ENCODE data around the gene DNAJA4. TPM values are rescaled to one million over a fixed set of nuclear protein-coding genes. Genes with fewer than 3 reads are reported as not detected.

Gene DNAJA4
- total and polyA plus RNA-seq, 2 of the 13 experiments (the other 11 are each of a cell fraction or from before 2014, with no cell fraction given), result not detected

DNA sequence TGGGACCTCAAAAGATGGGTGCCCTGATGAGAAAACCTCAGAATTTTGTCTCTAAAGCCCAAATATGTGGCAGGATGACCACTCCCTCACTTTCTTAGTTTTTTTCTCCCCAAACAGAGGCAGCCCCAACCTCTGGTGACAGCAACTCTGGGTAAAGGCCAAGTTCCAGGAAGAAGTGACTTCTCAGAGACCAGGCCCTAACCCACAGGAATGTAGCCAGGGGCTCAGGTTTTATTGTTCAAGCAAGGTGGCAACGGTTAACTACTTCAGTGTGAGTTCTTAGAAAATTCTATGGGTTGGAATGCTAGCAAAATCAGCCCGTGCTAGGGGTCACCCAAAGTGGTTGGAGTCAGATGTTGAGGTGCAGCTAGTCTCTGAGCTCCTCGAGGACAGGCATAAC is 5.1 kb upstream of the DNAJA4 start:
- Histone ChIP-seq H3K27ac (ENCODE audit: extremely low read length, insufficient read depth, low read length) (no peak overlapping the region), H3K4me3 (replicated peaks in 1 of 3; ENCODE audit: insufficient read depth in 1 of 3, low read depth in 2 of 3, low read length in 3 of 3) (no peak overlapping the region), H3K79me2 (ENCODE audit: insufficient read depth, low read length) (no peaks in the 10 kb centered on the region), H3K36me3 (replicated peaks in 1 of 2; ENCODE audit: control insufficient read depth in 1 of 2, insufficient read depth in 2 of 2, low read length in 2 of 2) (no peaks in the 10 kb centered on the region), H3K9ac (ENCODE audit: insufficient read depth, low read depth, low read length) (no peak overlapping the region), H3K4me2 (ENCODE audit: low read depth, low read length) (no peak overlapping the region), H3K9me3 (ENCODE audit: low read length) (no peaks in the 10 kb centered on the region), H4K20me1 (ENCODE audit: insufficient read depth, low read length) (no peaks in the 10 kb centered on the region), H3K4me1 (ENCODE audit: insufficient read depth, low read length) (no peaks in the 10 kb centered on the region), H2AFZ (ENCODE audit: low read length) (no peak overlapping the region), H3K27me3 (ENCODE audit: control insufficient read depth in 1 of 2, insufficient read depth in 2 of 2, low read length in 2 of 2) (peaks cover 0 to 15% of the 10 kb centered on the region in 2 experiments; a peak in 1 of 5 replicates)
- CTCF ChIA-PET (ENCODE audit: low intra/inter-chr PET ratio, low total read pairs), result no interaction called here
- intact Hi-C loops (cut with micrococcal nuclease; ENCODE audit: unreplicated experiment), result no loop called here
- DNase-seq (ENCODE audit: low spot score) (no peak), FAIRE-seq (no peak), ATAC-seq (no peak)
- WGBS (ENCODE audit: low lambda C conversion rate), result 0% methylated on average over 3 of the region's 3 CpGs
- in situ Hi-C loops (cut with HindIII; ENCODE audit: extremely low pct_ligation_motif_present, low pct_unique_long_range_greater_than_20kb), result no loop called here
- no TSS peak for BruUV-seq (replicated peaks)
- POLR2A ChIA-PET, result no interaction called here
- TF ChIP-seq, protein P1, sequence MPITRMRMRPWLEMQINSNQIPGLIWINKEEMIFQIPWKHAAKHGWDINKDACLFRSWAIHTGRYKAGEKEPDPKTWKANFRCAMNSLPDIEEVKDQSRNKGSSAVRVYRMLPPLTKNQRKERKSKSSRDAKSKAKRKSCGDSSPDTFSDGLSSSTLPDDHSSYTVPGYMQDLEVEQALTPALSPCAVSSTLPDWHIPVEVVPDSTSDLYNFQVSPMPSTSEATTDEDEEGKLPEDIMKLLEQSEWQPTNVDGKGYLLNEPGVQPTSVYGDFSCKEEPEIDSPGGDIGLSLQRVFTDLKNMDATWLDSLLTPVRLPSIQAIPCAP (CRISPR knock-in tag; IDR thresholded peaks at IDR 0.05; ENCODE audit: low read depth), result no peak
- TF ChIP-seq ONECUT2 (CRISPR knock-in tag; IDR thresholded peaks at IDR 0.05), result no peak
- no peak for TF ChIP-seq SUZ12 (IDR thresholded peaks at IDR 0.05; ENCODE audit: low read depth, low read length)
- no peak for TF ChIP-seq JUN (CRISPR knock-in tag; IDR thresholded peaks at IDR 0.05)
- TF ChIP-seq RFXAP (CRISPR knock-in tag; IDR thresholded peaks at IDR 0.05; ENCODE audit: borderline replicate concordance), result no peak
- TF ChIP-seq MTA1 (CRISPR knock-in tag; IDR thresholded peaks at IDR 0.05; ENCODE audit: borderline replicate concordance), result no peak
- no peak for TF ChIP-seq RARA (CRISPR knock-in tag; IDR thresholded peaks at IDR 0.05)
- no peak for TF ChIP-seq ZNF431 (CRISPR knock-in tag; IDR thresholded peaks at IDR 0.05; ENCODE audit: borderline replicate concordance, low read depth)
- TF ChIP-seq HMG20A (CRISPR knock-in tag; IDR thresholded peaks at IDR 0.05; ENCODE audit: borderline replicate concordance), result no peak
- TF ChIP-seq ETV5 (CRISPR knock-in tag; IDR thresholded peaks at IDR 0.05; ENCODE audit: borderline replicate concordance), result no peak
- TF ChIP-seq MAZ (IDR thresholded peaks at IDR 0.05; ENCODE audit: borderline replicate concordance, low read depth, low read length), result no peak
- no peak for TF ChIP-seq MAZ (CRISPR knock-in tag; IDR thresholded peaks at IDR 0.05; ENCODE audit: low read depth)
- TF ChIP-seq ZNF331 (CRISPR knock-in tag; IDR thresholded peaks at IDR 0.05), result no peak
- no peak for TF ChIP-seq PPARG (CRISPR knock-in tag; conservative IDR thresholded peaks at IDR 0.05)
- TF ChIP-seq ZNF780A (CRISPR knock-in tag; IDR thresholded peaks at IDR 0.05), result no peak
- TF ChIP-seq, protein P2, sequence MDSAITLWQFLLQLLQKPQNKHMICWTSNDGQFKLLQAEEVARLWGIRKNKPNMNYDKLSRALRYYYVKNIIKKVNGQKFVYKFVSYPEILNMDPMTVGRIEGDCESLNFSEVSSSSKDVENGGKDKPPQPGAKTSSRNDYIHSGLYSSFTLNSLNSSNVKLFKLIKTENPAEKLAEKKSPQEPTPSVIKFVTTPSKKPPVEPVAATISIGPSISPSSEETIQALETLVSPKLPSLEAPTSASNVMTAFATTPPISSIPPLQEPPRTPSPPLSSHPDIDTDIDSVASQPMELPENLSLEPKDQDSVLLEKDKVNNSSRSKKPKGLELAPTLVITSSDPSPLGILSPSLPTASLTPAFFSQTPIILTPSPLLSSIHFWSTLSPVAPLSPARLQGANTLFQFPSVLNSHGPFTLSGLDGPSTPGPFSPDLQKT (CRISPR knock-in tag; IDR thresholded peaks at IDR 0.05; ENCODE audit: borderline replicate concordance), result no peak
- no peak for TF ChIP-seq EED (CRISPR knock-in tag; IDR thresholded peaks at IDR 0.05)
- TF ChIP-seq KDM5A (IDR thresholded peaks at IDR 0.05; ENCODE audit: borderline replicate concordance, low read length), result no peak
- TF ChIP-seq, protein P3, sequence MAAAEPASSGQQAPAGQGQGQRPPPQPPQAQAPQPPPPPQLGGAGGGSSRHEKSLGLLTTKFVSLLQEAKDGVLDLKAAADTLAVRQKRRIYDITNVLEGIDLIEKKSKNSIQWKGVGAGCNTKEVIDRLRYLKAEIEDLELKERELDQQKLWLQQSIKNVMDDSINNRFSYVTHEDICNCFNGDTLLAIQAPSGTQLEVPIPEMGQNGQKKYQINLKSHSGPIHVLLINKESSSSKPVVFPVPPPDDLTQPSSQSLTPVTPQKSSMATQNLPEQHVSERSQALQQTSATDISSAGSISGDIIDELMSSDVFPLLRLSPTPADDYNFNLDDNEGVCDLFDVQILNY (CRISPR knock-in tag; conservative IDR thresholded peaks at IDR 0.05), result no peak

Data from HepG2 (cell line).